KBM-7 (cell line): ENCODE data around the gene SATB1.

Source experiments
- DNase-seq: peaks from one replicate; pipeline ENCODE4 v3.0.0-alpha.2; 2015
- in situ Hi-C: fragments of 300-500 bp; cut with MboI; formaldehyde crosslinking; loops from 2 replicates; pipeline ENCODE4 v1.14.3; 2020; ENCODE audit warnings: low sequenced_read_pairs, low pct_unique_long_range_greater_than_20kb, mixed read lengths

SATB1 gene

GRCh38 chr3:18308096-18308650, 117.0 kb downstream of the SATB1 start:
- in situ Hi-C loops = no loop called here
- DNase-seq = no peak

- DNase-seq = no peak
- in situ Hi-C loops = no loop called here
Observed at GRCh38 chr3:18307529-18307928, 117.6 kb downstream of the SATB1 start.

- in situ Hi-C loops = no loop called here
- DNase-seq = no peak
Observed at GRCh38 chr3:18302517-18302916, 122.6 kb downstream of the SATB1 start.

GRCh38 chr3:18301781-18302180, 123.4 kb downstream of the SATB1 start:
- no peak for DNase-seq
- in situ Hi-C loops = no loop called here

- in situ Hi-C loops = no loop called here
- no peak for DNase-seq
Observed at GRCh38 chr3:18300916-18301315, 124.2 kb downstream of the SATB1 start.

- DNase-seq = no peak
- in situ Hi-C loops = no loop called here
Observed at GRCh38 chr3:18297126-18297525, 128.0 kb downstream of the SATB1 start.
